Measurements from ENCODE around the gene C2CD4C.

- TF ChIP-seq POLR2A (IDR thresholded peaks at IDR 0.05): no peak
- TF ChIP-seq, protein P1, sequence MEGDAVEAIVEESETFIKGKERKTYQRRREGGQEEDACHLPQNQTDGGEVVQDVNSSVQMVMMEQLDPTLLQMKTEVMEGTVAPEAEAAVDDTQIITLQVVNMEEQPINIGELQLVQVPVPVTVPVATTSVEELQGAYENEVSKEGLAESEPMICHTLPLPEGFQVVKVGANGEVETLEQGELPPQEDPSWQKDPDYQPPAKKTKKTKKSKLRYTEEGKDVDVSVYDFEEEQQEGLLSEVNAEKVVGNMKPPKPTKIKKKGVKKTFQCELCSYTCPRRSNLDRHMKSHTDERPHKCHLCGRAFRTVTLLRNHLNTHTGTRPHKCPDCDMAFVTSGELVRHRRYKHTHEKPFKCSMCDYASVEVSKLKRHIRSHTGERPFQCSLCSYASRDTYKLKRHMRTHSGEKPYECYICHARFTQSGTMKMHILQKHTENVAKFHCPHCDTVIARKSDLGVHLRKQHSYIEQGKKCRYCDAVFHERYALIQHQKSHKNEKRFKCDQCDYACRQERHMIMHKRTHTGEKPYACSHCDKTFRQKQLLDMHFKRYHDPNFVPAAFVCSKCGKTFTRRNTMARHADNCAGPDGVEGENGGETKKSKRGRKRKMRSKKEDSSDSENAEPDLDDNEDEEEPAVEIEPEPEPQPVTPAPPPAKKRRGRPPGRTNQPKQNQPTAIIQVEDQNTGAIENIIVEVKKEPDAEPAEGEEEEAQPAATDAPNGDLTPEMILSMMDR (IDR thresholded peaks at IDR 0.05): no peak
Measured at GRCh38 chr19:438416-438958, 29.5 kb upstream of the C2CD4C start.

Measured in uterus (tissue), 2 donors.